Neuronal stem cell (in vitro differentiated cells): ENCODE results near the gene HNRNPA2B1.
"Not testable (repeated sequence)": the region's sequence is repeated elsewhere in the genome, so short reads cannot be mapped to it uniquely, and the experiment has no call there.

Experiments
- DNase-seq: peaks from one replicate; pipeline ENCODE4 v3.0.0-alpha.2; 2013; ENCODE audit warnings: low spot score
- H2AFZ ChIP-seq: one replicate; pipeline ENCODE4 v1.6.1; 2013; ENCODE audit warnings: mild to moderate bottlenecking, low read length, inconsistent platforms
- H2AK5ac ChIP-seq: 2 replicates; pipeline ENCODE4 v1.6.1; 2013; ENCODE audit warnings: low read depth, mild to moderate bottlenecking, inconsistent platforms, low read length, moderate library complexity, mixed read lengths
- H2BK120ac ChIP-seq: 2 replicates; pipeline ENCODE4 v1.6.1; 2013; ENCODE audit warnings: low read depth, mild to moderate bottlenecking, inconsistent platforms, low read length, moderate library complexity, mixed read lengths
- H2BK12ac ChIP-seq: one replicate; pipeline ENCODE4 v1.6.1; 2013; ENCODE audit warnings: low read length, inconsistent platforms
- H2BK15ac ChIP-seq: 2 replicates; pipeline ENCODE4 v1.6.1; 2013; ENCODE audit warnings: mild to moderate bottlenecking, low read length, inconsistent platforms, mixed read lengths
- H2BK5ac ChIP-seq: one replicate; pipeline ENCODE4 v1.6.1; 2013; ENCODE audit warnings: inconsistent platforms, mild to moderate bottlenecking, low read length, moderate library complexity
- H3K14ac ChIP-seq: one replicate; pipeline ENCODE4 v1.6.1; 2013; ENCODE audit warnings: low read length, inconsistent platforms
- H3K18ac ChIP-seq: 2 replicates; pipeline ENCODE4 v1.6.1; 2013; ENCODE audit warnings: low read length, inconsistent platforms
- H3K23ac ChIP-seq: 2 replicates; pipeline ENCODE4 v1.6.1; 2013; ENCODE audit warnings: low read depth, mild to moderate bottlenecking, mixed read lengths, low read length, inconsistent platforms; ENCODE audit not compliant: poor library complexity
- H3K27ac ChIP-seq: replicated peaks from 3 replicates; pipeline ENCODE4 v1.5.1; 2013; ENCODE audit warnings: low read length, inconsistent platforms
- H3K27me3 ChIP-seq, 3 experiments: 2 replicates each; pipeline ENCODE4 v1.6.1; 2013; ENCODE audit warnings: low read length in 3 of 3, mild to moderate bottlenecking in 2 of 3, inconsistent platforms in 1 of 3, low read depth in 1 of 3, mixed read lengths in 1 of 3, moderate library complexity in 1 of 3; ENCODE audit not compliant: control insufficient read depth in 3 of 3, insufficient read depth in 3 of 3
- H3K36me3 ChIP-seq, 2 donors: replicated peaks in 1 of 2; 2 replicates each; pipeline ENCODE4 v1.6.1; 2013; ENCODE audit warnings: low read length in 2 of 2; ENCODE audit not compliant: control insufficient read depth in 2 of 2, insufficient read depth in 2 of 2
- H3K4ac ChIP-seq: 2 replicates; pipeline ENCODE4 v1.6.1; 2013; ENCODE audit warnings: inconsistent platforms, mild to moderate bottlenecking, low read length, moderate library complexity
- H3K4me1 ChIP-seq, 2 donors: 1 replicate in 1 of 2; 2 replicates in 1 of 2; pipeline ENCODE4 v1.6.1; 2013; ENCODE audit warnings: low read length in 2 of 2, low read depth in 1 of 2; ENCODE audit not compliant: control insufficient read depth in 2 of 2, insufficient read depth in 1 of 2
- H3K4me2 ChIP-seq: one replicate; pipeline ENCODE4 v1.6.1; 2013; ENCODE audit warnings: mild to moderate bottlenecking, low read length, inconsistent platforms; ENCODE audit not compliant: insufficient read depth, poor library complexity, severe bottlenecking
- H3K4me3 ChIP-seq, 2 donors: 2 replicates each; pipeline ENCODE4 v1.5.1; 2013; ENCODE audit warnings: low read length in 2 of 2, mild to moderate bottlenecking in 2 of 2, inconsistent platforms in 1 of 2, moderate library complexity in 1 of 2
- H3K79me1 ChIP-seq: one replicate; pipeline ENCODE4 v1.6.1; 2013; ENCODE audit warnings: low read depth, mild to moderate bottlenecking, inconsistent platforms, low read length, moderate library complexity
- H3K9ac ChIP-seq: one replicate; pipeline ENCODE4 v1.6.1; 2013; ENCODE audit warnings: mild to moderate bottlenecking, low read depth, low read length, inconsistent platforms; ENCODE audit not compliant: poor library complexity
- H3K9me3 ChIP-seq, 2 donors: replicated peaks in 1 of 2; 2 replicates each; pipeline versions ENCODE3 to v1.6.1; 2013; ENCODE audit warnings: low read length in 2 of 2, mild to moderate bottlenecking in 2 of 2, inconsistent platforms in 1 of 2, low read depth in 1 of 2, mixed read lengths in 1 of 2, moderate library complexity in 1 of 2; ENCODE audit not compliant: control insufficient read depth in 2 of 2, insufficient read depth in 1 of 2
- H4K8ac ChIP-seq: one replicate; pipeline ENCODE4 v1.6.1; 2013; ENCODE audit warnings: low read depth, mild to moderate bottlenecking, inconsistent platforms, low read length, moderate library complexity
- H4K91ac ChIP-seq: one replicate; pipeline ENCODE4 v1.6.1; 2013; ENCODE audit warnings: low read length, low read depth, mild to moderate bottlenecking, inconsistent platforms; ENCODE audit not compliant: poor library complexity
- WGBS, 2 donors: extraction: QIAGEN DNeasy Blood & Tissue Kit; methylation state at CpG; one replicate each; pipeline ENCODE4 v1.1.7; 2013; ENCODE audit warnings: missing lambda C conversion rate in 2 of 2, mixed read lengths in 1 of 2; ENCODE audit not compliant: insufficient read length in 2 of 2, insufficient replicate concordance in 1 of 2; ENCODE audit errors: extremely low coverage in 2 of 2; 5-methylcytosine and 5-hydroxymethylcytosine counted together

Gene HNRNPA2B1

GRCh38 chr7:26175903-26176302 lies 24.6 kb downstream of the HNRNPA2B1 start:
- not testable (repeated sequence) for H4K8ac ChIP-seq, H2AFZ ChIP-seq, H3K27ac ChIP-seq, DNase-seq, H3K36me3 ChIP-seq, H2BK120ac ChIP-seq, H3K9ac ChIP-seq, H2BK5ac ChIP-seq, H3K79me1 ChIP-seq, H3K4me3 ChIP-seq, H3K9me3 ChIP-seq, H4K91ac ChIP-seq, H3K4me1 ChIP-seq, H2BK12ac ChIP-seq, H3K14ac ChIP-seq, H3K27me3 ChIP-seq, H3K4me2 ChIP-seq, H2BK15ac ChIP-seq, H3K23ac ChIP-seq, H3K4ac ChIP-seq, H2AK5ac ChIP-seq, H3K18ac ChIP-seq
- WGBS, 2 donors, result no CpG with 5 or more reads among the region's 4 CpGs

GRCh38 chr7:26172048-26172447 lies 28.5 kb downstream of the HNRNPA2B1 start:
- H2BK15ac ChIP-seq, result no peak overlapping the region
- no peaks in the 10 kb centered on the region for H3K79me1 ChIP-seq
- no peak overlapping the region for H3K9ac ChIP-seq
- H2BK12ac ChIP-seq, result no peak overlapping the region
- no peak overlapping the region for H3K23ac ChIP-seq
- no peak overlapping the region for H2AK5ac ChIP-seq
- no peak overlapping the region for H3K18ac ChIP-seq
- H3K9me3 ChIP-seq, result no peaks in the 10 kb centered on the region
- no peak for DNase-seq
- no peak overlapping the region for H3K4me3 ChIP-seq
- H3K27me3 ChIP-seq, result no peaks in the 10 kb centered on the region
- no CpG with 5 or more reads among the region's 1 CpG for WGBS, 2 donors
- no peak overlapping the region for H2BK120ac ChIP-seq
- no peak overlapping the region for H2BK5ac ChIP-seq
- H3K4me2 ChIP-seq, result no peak overlapping the region
- H3K36me3 ChIP-seq, result no peaks in the 10 kb centered on the region
- no peak overlapping the region for H2AFZ ChIP-seq
- H3K4me1 ChIP-seq, result no peaks in the 10 kb centered on the region
- H4K91ac ChIP-seq, result no peak overlapping the region
- H3K14ac ChIP-seq, result no peak overlapping the region
- no peak overlapping the region for H3K27ac ChIP-seq
- H3K4ac ChIP-seq, result no peak overlapping the region
- H4K8ac ChIP-seq, result no peak overlapping the region

GRCh38 chr7:26171601-26172000 lies 28.9 kb downstream of the HNRNPA2B1 start:
- H3K27me3 ChIP-seq, result no peaks in the 10 kb centered on the region
- no peak overlapping the region for H2BK15ac ChIP-seq
- no peak overlapping the region for H2BK5ac ChIP-seq
- no peak overlapping the region for H3K27ac ChIP-seq
- no peak overlapping the region for H4K91ac ChIP-seq
- H3K79me1 ChIP-seq, result no peaks in the 10 kb centered on the region
- no peaks in the 10 kb centered on the region for H3K9me3 ChIP-seq
- no CpG with 5 or more reads among the region's 2 CpGs for WGBS, 2 donors
- no peak overlapping the region for H3K4me3 ChIP-seq
- H3K14ac ChIP-seq, result no peak overlapping the region
- no peak overlapping the region for H2AK5ac ChIP-seq
- H3K23ac ChIP-seq, result no peak overlapping the region
- no peaks in the 10 kb centered on the region for H3K36me3 ChIP-seq
- H3K18ac ChIP-seq, result no peak overlapping the region
- no peak overlapping the region for H2BK12ac ChIP-seq
- H3K4ac ChIP-seq, result no peak overlapping the region
- no peak overlapping the region for H3K9ac ChIP-seq
- H3K4me2 ChIP-seq, result no peak overlapping the region
- no peak for DNase-seq
- H3K4me1 ChIP-seq, result peaks cover 0 to 1% of the 10 kb centered on the region in 2 donors
- no peak overlapping the region for H2BK120ac ChIP-seq
- no peak overlapping the region for H4K8ac ChIP-seq
- H2AFZ ChIP-seq, result no peak overlapping the region

- H3K9ac ChIP-seq, result no peak overlapping the region
- no peak overlapping the region for H3K18ac ChIP-seq
- no peak overlapping the region for H2AFZ ChIP-seq
- no peak for DNase-seq
- no peak overlapping the region for H4K8ac ChIP-seq
- no peak overlapping the region for H3K4me2 ChIP-seq
- H3K27ac ChIP-seq, result no peak overlapping the region
- no peaks in the 10 kb centered on the region for H3K36me3 ChIP-seq
- no peak overlapping the region for H3K4me3 ChIP-seq
- H2BK120ac ChIP-seq, result no peak overlapping the region
- H2BK15ac ChIP-seq, result no peak overlapping the region
- no peak overlapping the region for H2BK12ac ChIP-seq
- H4K91ac ChIP-seq, result no peak overlapping the region
- H3K27me3 ChIP-seq, result no peaks in the 10 kb centered on the region
- no peaks in the 10 kb centered on the region for H3K9me3 ChIP-seq
- H2AK5ac ChIP-seq, result no peak overlapping the region
- peaks cover 0 to 2% of the 10 kb centered on the region in 2 donors for H3K4me1 ChIP-seq
- H2BK5ac ChIP-seq, result no peak overlapping the region
- no peak overlapping the region for H3K4ac ChIP-seq
- no CpG with 5 or more reads among the region's 1 CpG for WGBS, 2 donors
- no peaks in the 10 kb centered on the region for H3K79me1 ChIP-seq
- H3K14ac ChIP-seq, result no peak overlapping the region
- no peak overlapping the region for H3K23ac ChIP-seq
Observed at GRCh38 chr7:26170663-26171062, 29.9 kb downstream of the HNRNPA2B1 start.
